GM18526 (cell line): ENCODE measurements around the gene CHURC1.

ENCODE experiments used
- POLR2A ChIP-seq: IDR thresholded peaks from 3 replicates; pipeline ENCODE4 v1.6.1; 2011; ENCODE audit not compliant: insufficient read length; ENCODE audit errors: extremely low read depth

CHURC1 gene

DNA sequence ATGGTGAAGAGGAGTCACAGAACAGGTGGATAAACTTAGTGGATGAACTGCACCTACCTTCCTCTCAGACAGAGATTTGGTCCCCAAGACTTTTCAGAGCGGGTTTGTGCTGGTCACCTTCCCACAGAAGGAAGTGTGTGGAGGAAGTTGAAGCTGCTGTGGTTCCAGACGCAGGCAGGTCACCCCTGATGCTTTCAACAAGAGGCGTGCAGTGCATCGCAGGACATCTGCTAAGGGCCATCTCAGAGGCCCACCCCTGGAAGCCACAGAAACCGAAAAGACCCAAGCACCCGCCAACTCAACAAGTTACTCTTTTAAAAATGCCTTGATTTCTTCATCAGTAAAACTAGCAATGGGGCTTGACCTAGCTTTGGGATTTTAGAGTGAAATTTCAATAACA is 29.3 kb downstream of the CHURC1 start:
- TF ChIP-seq POLR2A, result no peak

DNA sequence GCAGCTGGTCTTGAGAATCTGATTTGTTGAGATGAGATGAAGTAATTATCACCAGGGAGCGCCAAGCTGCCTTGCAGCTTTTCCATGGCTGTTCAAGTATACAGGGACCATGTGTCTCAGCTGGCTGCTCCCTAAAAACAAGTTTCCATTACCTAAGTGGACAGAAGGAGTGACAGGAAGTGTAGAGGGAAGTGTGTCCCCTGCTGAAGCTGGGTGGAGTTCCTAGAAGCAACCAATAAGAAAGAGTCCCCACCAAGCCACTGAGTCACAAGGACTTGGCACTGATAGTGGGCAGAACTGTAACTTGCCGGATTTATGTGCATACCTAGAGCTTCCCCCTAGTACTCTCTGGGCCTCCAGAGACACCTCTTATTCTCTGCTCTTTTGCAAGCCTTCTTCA is 29.8 kb downstream of the CHURC1 start:
- no peak for TF ChIP-seq POLR2A

DNA sequence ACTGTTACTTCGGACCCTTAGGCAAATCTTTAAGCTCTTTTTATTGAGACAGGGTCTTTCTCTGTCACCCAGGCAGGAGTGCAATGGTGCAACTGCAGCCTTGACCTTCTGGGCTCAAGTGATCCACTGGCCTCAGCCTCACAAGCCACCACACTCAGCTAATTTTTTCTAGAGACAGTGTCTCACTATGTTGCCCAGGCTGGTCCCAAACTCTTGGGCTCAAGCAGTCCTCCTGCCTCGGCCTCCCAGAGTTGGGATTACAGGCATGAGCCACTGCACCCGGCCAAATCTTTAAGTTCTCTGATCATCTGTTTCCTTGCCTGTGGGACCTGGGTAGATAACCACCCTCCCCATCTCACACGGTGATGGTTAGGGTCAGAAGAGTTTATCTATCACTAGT is 30.6 kb downstream of the CHURC1 start:
- no peak for TF ChIP-seq POLR2A

DNA sequence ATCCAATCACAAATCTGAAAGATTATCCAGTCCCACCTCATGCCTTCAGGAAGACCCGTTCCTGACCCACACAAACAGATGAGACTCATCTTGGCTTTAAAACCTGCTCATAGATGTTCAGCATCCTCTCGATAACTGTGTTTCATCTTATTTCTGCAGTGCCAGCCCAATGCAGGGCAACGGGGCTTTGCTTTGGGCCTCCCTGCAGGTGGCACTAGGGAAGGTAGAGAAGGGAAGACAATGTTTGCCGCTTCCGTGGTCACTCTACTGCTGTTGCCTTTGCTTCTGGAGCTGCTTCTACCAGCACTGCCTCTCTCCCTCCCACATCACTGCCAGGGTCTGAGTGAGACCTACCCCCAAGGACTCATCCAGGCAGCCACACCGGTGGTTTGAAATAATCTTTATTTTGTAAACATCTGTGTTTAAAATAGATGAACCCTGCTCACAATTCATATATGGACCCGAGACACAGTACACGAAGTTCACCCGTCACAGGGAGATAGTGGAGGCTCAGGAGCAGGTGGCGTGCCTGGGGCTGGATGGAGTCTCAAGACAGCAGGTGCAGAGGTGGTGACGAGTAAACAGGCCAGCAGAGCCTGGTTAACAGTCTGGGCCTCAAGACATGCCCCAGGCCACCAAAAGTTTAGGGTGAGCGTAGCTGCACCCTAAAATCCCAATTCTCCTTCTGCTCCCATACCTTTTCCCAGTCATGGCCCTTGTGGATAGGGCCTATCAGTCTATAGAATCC is 31.4 kb downstream of the CHURC1 start:
- no peak for TF ChIP-seq POLR2A

DNA sequence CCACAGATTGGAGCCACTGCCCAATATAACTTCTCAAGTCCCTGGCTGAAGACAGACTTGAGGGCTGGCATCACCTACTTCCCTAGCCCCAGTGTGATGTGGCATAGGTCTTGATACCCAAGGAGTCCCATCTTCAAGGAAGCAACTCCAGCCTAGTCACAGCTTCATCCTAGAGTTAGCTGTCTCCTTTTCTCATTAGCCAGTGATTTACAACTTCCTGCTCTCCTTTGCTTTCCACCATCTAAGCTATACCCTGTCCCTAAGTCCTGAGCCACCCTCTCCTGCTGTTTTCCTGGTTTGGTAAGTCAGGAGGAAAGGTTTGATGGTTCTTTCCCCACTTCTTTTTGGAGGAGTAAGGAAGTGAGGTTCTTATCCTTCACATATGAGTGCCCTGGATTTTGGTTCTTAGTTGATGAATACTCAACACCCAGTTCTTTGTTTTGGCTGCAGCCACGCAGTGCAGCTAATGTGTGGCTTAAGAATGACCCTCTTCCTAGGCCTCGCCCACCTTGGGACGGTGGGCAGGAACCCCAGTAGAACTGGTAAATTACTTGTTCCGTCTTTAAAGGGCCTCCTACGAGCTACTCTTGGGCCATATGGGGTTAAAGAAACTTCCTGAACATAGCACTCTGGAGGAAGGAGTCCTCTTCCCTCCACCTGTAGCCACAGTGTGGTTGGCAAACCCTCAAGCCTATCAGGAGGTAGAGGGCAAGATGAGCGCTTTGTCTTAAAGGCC is 32.2 kb downstream of the CHURC1 start:
- no peak for TF ChIP-seq POLR2A

DNA sequence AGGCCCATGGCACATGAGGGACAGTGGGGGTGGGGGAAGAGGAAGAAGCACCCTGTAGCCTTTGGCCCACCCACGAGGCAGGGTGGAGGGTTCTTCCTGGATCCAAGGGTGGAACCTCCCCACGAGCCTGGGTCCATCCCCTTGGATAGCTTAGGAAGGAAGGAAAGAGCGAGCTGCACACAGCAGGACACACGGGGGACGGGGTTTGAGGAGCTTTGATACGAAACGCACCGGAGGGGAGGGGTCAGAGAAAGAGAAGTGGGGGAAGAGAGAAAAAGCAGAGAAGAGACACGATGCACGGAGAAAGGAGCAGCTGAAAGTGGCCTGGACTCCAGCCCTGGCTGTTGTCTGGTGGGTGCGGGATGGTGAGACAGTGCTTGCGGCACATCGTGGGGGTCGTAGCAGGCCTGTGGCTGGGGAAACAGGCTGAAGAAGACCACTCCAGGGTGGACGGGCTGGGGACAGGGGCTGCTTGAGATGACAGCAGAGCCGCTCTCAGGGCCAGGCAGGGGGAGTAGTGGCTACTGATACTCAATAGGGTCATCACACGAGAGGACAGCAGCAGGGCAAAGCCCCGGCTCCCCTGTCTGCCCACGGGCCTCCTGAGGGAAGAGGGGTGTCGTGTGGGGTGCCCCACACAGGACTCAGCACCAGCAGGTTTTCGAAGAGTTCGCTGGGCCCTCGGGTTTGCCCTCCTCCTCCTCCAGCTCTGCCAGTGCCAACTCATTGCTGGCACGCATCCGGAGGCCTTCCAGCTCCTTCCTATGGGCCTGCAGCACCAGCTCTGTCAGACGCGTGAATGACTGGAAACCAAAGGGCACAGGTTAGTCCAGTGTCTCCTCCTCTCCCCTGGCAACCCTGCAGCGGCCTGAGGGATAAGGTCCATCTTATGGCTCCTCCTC is 33.7 kb downstream of the CHURC1 start:
- TF ChIP-seq POLR2A, result no peak

DNA sequence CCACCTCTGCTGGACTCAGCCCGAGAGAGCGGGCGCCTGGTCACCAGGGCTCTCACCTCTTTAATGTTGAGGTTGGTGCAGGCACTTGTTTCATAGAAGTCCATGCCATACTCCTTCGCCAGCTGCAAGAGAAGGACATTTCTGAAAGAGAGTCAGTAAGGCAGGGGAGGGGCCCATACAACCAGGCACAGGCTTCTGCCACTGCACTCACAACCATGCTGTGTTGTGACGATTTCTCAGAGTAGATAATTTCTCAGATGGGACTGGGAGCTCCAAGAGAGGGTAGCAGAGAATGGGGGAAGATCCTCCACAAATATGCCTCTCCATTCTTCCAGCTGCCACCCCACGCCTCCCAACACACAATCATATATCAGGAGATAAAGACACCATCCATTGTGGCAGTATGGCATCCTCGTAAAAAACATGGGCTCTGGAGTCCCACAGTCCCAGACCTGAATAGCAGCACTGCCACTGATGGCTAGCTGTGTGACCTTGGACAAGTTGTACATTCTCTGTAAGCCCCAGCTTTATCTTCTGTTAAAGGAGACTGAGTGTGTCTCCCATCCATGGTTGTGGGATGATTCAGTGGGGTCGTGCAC is 34.5 kb downstream of the CHURC1 start:
- TF ChIP-seq POLR2A, result no peak

DNA sequence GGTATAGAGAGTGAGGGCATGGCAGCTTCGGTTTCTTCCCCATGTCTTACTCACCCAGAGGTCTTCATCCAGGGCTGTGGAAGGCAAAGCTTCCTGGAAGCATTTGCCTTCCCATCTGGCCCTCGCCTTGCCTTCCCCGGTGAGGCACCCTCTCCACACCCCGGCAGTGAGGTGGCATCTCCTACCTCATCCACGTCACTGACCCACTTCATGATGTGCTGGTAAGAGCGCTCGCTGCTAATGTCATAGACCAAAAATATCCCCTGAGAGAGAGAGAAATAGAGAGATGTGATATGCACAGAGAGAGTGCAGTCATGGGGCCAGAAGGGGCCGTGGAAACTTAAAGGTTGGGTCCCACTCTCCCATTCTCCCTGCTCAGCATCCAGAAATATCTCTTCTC is 36.6 kb downstream of the CHURC1 start:
- TF ChIP-seq POLR2A, result no peak

DNA sequence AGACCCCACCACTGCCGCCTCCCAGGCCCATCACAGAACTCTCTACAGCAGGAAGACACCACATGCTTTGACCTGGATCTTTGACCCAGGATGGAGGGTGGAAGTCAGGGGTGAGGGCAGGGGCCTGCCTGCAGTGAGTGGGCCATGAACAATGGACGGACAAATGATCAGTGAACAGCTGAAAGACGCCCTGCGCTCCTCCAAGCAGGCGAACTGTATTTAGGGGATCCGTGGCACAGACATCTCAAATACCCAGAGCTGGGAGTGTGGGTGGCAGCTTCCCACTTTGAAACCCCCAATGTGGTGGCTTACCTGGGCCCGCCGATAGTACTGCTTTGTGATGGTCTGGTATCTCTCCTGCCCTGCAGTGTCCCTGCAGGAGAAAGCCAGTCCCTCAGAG is 37.0 kb downstream of the CHURC1 start:
- no peak for TF ChIP-seq POLR2A

DNA sequence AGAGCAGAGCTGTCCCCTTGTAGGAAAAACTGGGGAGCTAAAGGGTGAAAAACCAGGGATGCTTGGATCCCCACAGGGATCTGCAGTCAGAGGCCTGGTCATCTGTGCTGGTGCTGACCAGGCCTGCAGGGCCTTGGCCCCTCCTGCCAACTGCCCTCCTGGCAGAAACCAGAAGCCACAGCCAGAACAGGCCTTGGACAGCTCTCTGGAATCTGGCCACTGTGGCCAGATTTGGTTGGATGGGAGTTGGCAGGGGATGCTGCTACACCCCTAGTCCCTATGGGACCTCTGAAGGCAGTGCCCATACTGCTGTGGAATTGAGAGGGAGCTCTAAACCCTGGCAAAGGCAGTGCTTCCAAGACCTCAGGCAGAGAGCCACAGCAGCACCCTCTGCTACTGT is 37.5 kb downstream of the CHURC1 start:
- TF ChIP-seq POLR2A, result no peak

DNA sequence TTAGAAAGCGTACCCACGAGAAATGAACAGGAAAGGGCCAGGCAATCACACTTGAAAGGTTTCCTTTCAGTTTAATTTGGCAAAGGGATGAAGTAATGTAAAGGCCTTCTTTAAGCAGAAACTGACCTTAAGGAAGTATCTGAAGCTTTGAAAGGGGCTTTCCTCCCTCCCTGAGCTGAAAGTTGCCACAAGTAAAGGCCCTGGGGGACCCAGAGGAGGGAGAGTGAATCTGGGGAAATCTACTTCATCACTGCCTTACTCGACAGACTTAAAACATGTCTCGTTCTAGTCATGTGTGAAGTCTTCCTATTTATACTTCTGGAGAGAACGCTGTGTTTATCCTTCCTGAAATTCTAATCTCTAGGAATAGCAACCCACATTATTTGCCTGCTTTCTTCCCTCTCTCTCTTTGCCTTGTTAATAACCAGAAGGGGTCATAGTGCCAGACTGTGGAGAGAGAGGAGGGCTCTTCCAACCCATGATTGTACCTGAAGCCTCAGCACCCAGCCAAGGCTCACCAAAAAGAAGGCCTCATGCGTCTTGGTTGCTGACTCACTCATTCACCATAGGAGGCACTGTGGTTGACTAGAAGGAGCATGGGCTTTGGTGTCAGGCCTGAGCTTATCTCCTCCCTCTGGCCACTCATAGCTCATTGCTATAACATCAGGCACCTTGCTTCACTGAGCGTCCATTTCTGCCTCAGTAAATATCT is 38.5 kb downstream of the CHURC1 start:
- TF ChIP-seq POLR2A, result no peak

DNA sequence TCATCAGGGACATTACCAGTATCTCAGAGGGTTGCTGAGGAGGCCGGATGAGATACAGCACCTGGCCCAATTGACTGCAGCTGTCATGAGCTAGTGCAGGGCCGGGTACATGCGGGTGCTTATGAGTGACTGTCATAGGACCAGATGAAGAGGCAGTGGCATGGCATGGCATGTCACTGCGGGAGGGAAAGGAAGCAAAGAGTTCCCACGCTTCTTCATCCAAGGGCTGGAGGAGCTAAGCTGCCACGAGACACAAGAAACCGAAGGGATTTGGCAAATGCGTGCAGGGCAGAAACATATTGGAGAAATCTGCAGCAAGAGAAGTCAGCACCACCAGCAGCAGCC is 39.0 kb downstream of the CHURC1 start:
- no peak for TF ChIP-seq POLR2A

DNA sequence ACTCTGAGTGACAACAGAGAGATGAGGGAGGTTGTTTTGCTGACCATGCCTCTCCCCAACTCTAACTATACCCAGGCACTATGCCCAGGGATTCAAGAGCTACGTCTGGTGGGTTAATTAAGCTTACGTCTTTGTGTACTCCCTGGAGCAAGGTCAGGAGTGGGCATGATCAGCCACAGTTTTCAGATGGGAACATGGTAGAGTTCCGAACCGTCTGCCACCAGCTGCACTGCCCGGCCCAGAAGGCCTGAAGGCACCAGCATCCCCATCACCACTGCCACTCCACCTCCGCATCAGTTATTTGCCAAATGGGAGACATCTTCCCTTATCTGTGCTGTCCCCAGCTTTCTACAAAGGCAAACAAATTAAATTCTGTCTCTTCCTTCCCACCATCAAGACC is 39.4 kb downstream of the CHURC1 start:
- no peak for TF ChIP-seq POLR2A

DNA sequence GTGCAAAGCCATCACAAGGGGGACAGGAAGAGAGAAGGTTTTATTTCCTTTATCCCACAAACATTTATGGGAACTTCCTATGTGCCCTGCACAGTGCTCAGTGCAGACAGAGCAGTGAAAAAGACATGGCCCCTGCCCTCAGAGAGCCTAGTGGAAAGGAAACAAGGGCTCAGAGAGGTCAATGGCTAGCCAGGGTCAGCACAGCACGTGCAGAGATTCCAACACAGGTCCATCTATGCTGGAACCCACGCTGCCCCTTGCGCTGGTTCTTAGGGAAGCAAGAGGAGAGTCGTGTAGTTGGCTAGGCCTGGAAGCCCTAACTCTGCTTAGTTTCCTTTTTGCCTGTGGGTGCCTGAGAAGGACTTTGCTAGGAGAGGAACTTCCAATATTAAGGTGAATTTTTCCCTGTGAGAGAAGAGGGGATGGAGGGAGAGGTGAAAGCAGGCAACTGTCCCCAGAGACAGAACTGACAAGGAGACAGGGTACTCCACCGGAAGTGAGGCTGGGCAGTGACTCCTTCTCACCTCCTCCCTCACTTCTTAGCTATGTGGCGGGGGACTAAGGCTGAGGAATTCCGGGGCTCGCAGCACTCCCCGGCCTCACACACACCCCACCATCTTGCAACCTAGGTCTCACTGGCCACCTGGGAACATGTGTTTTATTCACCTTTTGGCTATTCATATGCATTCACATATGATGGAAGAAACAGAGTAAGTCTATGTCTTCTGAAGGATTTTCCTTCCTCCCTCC is 40.4 kb downstream of the CHURC1 start:
- no peak for TF ChIP-seq POLR2A

DNA sequence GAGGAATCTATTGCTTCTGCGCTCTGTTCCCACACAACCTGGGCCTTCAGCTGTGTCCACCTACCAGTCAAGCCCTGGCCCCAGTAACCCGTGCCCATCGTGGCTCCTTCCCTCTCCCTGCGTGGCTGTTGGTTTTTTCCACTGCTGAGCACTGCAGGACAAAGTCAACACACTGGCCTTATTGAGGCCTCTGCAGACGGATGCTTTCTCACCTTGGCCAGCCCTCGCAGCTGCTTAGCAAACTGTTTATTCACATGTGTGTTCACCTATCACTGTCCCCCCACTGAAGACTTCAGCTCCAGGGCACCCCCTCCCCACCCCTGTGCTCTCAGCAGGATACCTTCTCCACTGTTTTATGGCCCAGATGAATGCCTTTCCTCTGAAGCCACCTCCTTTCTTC is 41.0 kb downstream of the CHURC1 start:
- TF ChIP-seq POLR2A, result no peak
